ENCODE measurements around the gene SNX32.
"Not testable (repeated sequence)": the region's sequence is repeated elsewhere in the genome, so short reads cannot be mapped to it uniquely, and the experiment has no call there.

SNX32 gene

DNA sequence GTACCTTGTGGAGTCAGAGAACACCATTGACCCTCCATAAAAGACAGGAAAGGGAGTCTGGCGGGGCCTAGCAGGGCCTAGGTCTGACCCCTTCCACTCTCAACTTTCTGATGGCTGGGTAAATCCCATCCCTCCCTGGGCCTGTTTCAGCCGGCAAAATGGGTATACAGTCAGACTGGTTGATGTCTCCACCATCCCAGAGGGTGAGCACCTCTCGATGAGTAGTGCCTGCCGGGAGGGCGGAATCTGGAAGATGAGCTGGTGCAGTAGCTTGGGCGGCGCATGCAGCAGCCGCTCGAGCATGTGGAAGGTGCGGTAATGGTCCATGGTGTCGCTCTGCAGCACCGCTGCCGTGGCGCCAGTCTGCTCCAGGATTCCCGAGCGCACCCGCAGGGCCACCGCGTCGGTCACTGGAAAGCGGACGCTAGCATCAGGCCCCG lies 54.0 kb downstream of the SNX32 start:
- DNase-seq: no peak

DNA sequence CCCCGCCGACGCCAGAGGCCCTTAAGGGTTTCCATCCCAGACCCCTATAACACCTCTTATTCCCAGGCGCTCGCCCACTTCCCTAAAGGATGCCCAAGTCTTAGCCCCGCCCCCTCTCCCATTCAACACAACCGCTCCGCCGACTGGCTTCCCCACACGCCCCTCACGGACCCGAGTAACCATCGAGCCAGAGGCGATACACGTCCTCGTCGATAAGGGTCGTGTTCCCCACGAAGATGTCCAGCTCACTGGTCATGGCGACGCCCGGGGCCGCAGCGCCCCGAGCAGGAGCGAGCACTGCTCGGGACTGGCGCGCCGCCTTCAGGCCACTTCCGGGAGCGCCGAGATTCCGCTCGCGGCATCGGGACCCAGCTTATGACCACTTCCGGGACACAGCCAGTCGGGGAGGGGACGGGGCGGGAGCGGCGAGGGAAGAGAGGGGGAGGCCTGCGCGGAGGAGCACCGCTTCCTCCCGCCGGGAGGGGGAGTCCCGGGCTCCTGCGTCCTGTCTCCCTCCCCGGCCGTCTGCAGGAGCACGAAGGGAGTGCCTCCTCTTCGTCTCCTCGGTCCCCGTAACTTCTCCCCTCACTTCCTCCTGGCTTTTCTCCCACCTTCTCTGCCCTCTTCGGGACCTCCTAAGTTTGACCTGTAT lies 54.5 kb downstream of the SNX32 start, which contains the start of gene FIBP:
FIBP (minus strand) TSS at position 309 of the 652 bp plus-strand sequence; CDS start at position 256, 53 bp downstream.
- peak; percentile 96 for DNase-seq

- peak; percentile 98 for DNase-seq
These were observed 56.8 kb downstream of the SNX32 start, which contains the start of gene CCDC85B for GRCh38 chr11:65890324-65891218. Gene CCDC85B (plus strand): TSS chr11:65890673. CDS start chr11:65890784, 111 bp downstream.

DNA sequence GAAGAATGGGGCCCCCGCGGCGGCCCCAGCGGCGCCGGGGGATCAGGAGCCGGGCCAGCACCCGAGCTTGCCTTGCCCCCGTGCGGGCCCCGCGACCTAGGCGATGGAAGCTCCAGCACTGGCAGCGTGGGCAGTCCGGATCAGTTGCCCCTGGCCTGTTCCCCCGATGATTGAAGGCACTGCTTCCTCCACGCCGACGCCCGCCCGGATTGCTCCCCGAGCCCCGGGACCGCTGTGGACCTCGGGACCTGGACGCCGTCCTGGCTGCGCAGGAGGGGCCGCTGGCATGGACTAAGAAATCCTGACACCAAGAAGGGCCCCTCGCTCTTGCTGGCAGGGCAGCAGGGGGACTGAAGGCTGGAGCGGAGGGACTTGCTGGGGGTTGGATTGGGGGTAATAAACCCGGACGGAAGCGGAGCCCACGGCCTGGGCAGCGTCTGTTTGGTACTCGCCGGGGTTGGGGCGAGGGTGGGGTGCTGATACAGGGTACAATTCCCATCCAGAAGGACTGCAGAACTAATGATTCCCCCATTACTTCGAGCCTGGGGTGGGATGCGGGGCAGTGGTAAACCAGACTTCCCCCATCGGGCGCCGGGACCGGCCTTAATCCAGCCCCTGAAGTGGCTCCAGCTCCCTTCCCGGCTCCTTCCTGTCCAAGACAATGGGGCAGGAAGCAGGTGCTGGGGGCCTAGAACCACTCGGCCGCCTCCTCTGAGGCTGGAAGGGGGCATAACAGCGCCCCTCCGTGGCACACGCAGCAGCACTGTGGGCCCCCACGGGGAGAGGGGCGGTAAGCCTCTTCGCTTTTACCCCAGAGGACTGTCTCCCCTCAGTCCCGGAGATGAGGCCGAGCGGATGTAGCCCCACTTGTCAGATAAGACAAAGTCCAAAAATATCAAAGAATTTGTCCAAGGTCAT lies 57.7 kb downstream of the SNX32 start:
- no peak for DNase-seq

DNA sequence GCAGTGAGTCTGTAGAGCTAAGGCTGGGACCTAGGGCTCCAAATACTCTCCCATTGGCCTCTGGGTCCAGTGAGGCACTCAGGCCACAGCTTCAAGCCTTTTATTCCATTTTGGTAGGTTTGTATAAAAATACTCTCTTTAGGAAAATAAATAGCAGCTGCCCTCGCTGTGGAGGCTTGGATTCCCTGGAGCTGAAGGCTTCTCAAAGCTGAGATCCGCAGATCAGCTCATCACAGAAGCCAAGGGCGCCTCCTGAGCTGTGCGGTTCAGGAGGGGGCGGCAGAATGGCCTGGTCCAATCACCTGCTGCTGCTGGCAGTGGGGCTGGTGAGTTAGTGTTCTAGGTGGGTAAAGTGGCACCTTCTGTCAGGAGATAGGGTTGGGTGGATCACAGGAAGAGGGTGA lies 58.4 kb downstream of the SNX32 start:
- DNase-seq: not testable (repeated sequence)

DNA sequence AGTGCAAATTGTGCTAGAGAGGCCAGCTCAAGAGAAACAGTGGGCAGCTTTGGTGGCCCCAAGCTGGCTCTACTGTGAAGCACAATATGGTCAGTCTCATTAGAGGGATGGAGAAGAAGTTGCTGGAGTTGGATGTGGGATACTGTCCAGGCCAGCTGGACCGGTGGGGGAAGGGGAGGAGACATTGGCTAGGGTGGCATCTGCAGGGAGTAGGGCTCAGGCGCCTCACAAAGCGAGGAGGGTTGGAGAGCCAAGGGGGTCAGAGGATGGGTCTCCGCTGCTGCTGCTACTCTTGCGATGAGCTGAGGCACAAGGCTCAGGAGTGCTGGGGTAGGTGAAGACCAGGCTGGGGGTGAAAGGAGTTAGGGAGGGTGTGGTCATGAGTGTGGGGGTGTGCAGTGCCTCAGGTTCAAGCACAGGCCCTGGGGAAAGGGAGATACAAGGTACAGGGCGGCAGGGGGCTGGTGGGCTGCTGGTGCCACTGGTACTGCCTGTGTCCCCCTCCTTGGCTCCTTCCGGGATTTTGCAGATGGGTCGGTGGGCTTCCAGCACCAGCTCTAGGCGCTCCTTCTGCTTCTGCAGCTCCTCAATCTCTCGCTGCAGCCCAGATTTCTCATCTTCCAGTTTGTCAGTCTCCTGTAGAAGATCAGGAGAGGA lies 59.0 kb downstream of the SNX32 start:
- DNase-seq: no peak

GRCh38 chr11:65894034-65894591 lies 60.4 kb downstream of the SNX32 start:
- DNase-seq: peak; percentile 48

- DNase-seq: no peak
These were observed 61.8 kb downstream of the SNX32 start for GRCh38 chr11:65895482-65895981.

- no peak for DNase-seq
These were observed 62.6 kb downstream of the SNX32 start for GRCh38 chr11:65896034-65896999.

DNA sequence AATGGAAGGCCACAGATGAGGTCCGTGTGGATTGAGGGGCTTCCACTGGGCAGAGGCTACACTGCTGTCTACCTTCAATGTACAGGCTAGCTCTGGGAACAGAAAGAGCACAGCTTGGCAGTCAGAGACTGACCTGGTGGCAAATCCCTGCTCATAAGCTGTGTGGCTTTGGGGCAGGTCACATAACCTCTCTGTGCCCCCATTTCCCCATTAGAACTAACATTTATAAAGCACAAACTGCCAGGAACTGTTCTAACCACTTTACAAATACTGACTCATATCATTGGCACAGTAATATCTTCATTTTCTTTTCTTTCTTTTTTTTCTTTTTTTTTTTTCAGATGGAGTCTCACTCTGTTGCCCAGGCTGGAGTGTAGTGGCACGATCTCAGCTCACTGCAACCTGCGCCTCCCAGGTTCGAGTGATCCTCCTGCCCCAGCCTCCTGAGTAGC lies 63.3 kb downstream of the SNX32 start:
- DNase-seq: no peak

GRCh38 chr11:65898656-65899355 lies 65.0 kb downstream of the SNX32 start:
- DNase-seq: no peak

DNA sequence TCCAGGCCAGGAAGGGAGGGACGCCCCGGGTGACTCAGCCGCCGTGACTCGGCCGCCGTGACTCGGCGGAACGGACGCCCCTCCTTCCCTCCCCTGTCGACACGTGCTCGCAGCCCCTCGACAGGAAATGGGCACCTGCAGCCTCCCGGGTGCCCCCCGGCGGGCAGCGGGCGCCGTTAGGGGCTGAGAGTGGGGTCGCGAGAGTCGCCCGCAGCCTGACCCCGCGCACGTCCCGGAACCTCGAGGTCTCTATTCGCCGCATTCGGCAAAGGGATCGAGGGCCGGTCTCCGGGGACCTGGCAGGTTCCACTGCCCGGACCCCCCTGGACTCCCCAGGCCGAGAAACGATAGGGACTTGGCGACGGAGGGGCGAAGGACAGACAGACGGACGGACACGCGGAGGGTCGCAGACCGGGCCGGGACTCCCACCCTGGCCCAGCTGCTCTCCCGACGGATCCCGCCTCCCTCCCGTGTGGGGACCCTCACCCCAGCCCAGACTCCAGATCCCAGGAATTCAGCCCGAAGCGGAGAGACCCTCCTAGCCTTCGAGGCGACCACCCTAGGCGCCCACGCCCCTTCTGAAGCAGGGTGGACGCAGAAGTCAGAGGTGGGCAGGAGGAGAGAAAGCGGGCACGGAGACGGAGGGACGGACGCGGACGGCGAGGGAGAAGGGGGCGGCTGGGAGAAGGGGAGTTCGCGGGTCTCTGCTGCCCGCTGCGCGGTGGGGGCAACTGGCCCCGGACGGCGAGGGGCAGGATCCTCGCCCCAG lies 65.8 kb downstream of the SNX32 start:
- DNase-seq: peak; percentile 63

- peak; percentile 97 for DNase-seq
These were observed 66.5 kb downstream of the SNX32 start, which contains the start of gene FOSL1 for GRCh38 chr11:65900125-65900898. Gene FOSL1 (minus strand): TSS chr11:65900388. CDS start chr11:65900339, 49 bp downstream.

DNA sequence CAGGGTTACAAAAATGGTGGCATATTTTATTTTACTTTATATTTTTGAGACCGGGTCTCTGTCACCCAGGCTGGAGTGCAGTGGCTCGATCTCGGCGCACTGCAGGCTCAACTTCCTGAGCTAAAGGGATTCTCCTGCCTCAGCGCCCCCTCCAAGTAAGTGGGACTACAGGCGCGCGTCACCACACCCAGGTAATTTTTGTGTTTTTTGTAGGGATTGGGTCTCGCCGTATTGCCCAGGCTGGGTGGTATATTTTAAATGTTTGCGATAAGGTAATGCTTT lies 67.1 kb downstream of the SNX32 start:
- no peak for DNase-seq

DNA sequence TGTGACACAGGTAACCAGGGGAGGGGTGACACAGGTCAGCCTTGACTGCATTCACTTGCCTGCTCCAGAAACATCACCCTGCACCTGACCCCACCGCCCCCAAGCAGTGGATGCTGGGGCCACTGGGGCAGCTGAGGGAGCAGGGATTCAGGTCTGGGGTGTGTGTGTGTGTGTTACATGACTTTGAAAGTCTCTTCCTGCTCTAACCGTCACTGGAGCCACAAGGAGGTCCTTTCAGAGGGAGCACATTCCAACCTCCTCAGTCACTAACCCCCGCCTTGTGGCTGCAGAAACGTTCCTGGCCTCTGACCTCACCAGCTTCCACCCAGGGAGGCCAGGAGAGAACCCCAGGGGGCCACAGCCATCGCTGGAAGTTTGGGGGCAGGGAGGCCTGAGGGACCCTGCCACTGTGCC lies 69.3 kb downstream of the SNX32 start:
- DNase-seq: no peak

Measured in CD4-positive, alpha-beta T cell treated with Interferon gamma for 1 hour (primary cell).